K562 (cell line): Measurements from ENCODE around the gene RFX3. TPM values are rescaled to one million over a fixed set of nuclear protein-coding genes. Genes with fewer than 3 reads are reported as not detected.

Experiments
- ATAC-seq: fragments of 200-7000 bp; cut with Tn5 transposase; 3 replicates; pipeline ENCODE4 v1.9.1; 2020; ENCODE audit warnings: moderate library complexity
- BruUV-seq: library from RNA; stranded (reverse); fragments of 400-500 nt; replicated peaks from 2 replicates; lab custom pipeline; 2021; lab: Mats Ljungman, UMichigan
- CTCF ChIA-PET: fragments of 300-600 bp; formaldehyde crosslinking; extraction: SDS; loops from one replicate; lab custom pipeline; 2021; ENCODE audit warnings: low intra/inter-chr PET ratio; lab: Yijun Ruan, JAX
- POLR2A ChIA-PET: fragments of 300-600, 350-650 bp; sonication (Branson Sonifier 250); formaldehyde crosslinking; extraction: SDS; loops from one replicate; lab custom pipeline; 2021; ENCODE audit warnings: antibody characterized with exemption, inconsistent platforms; lab: Yijun Ruan, JAX
- DNase-seq, 4 experiments: peaks; one replicate each; pipeline versions ENCODE4 v3.0.0 to v3.0.0-alpha.2; 2011 to 2018; ENCODE audit warnings: low spot score in 3 of 4, mixed read lengths in 3 of 4; ENCODE audit errors: extremely low read depth in 1 of 4
- FAIRE-seq: peaks from 2 replicates; lab custom pipeline; 2011; peaks lifted over from hg19 to GRCh38; lab: Jason Lieb, UNC
- H2AFZ ChIP-seq: 2 replicates; pipeline ENCODE4 v1.6.0; 2011; ENCODE audit warnings: low read depth, low read length, control low read depth, inconsistent platforms
- H3K27ac ChIP-seq: fragments of 200-600 bp; 3 replicates; pipeline ENCODE4 v1.8.0; 2011; ENCODE audit warnings: low read depth, mild to moderate bottlenecking, control low read depth, inconsistent platforms, low read length, moderate library complexity, mixed read lengths; ENCODE audit errors: extremely low read depth
- H3K27me3 ChIP-seq, 2 experiments: fragments of 300-600 bp in 1 of 2; 2 replicates in 1 of 2; 3 replicates in 1 of 2; pipeline versions ENCODE4 v1.6.0 to v1.8.0; 2011; ENCODE audit warnings: inconsistent platforms in 2 of 2, low read length in 2 of 2, mild to moderate bottlenecking in 1 of 2, mixed read lengths in 1 of 2, moderate library complexity in 1 of 2; ENCODE audit not compliant: control insufficient read depth in 2 of 2, insufficient read depth in 2 of 2
- H3K36me3 ChIP-seq: fragments of 300-600 bp; 3 replicates; pipeline ENCODE4 v1.8.0; 2011; ENCODE audit warnings: mild to moderate bottlenecking, low read length, inconsistent platforms; ENCODE audit not compliant: control insufficient read depth, insufficient read depth
- H3K4me1 ChIP-seq, 2 experiments: fragments of 200-600 bp in 1 of 2; replicated peaks in 1 of 2; 2 replicates in 1 of 2; 3 replicates in 1 of 2; pipeline versions ENCODE4 v1.5.1 to v1.8.0; 2011; ENCODE audit warnings: inconsistent platforms in 2 of 2, low read length in 2 of 2, mild to moderate bottlenecking in 1 of 2, mixed read lengths in 1 of 2, moderate library complexity in 1 of 2; ENCODE audit not compliant: control insufficient read depth in 2 of 2, insufficient read depth in 2 of 2
- H3K4me2 ChIP-seq: 2 replicates; pipeline ENCODE4 v1.6.1; 2011; ENCODE audit warnings: low read length, control low read depth, inconsistent platforms, mixed read lengths; ENCODE audit not compliant: insufficient read depth
- H3K4me3 ChIP-seq: fragments of 200-600 bp; sonication (generic), shearing (Covaris generic); 2 replicates; pipeline ENCODE4 v1.5.1; 2016; ENCODE audit warnings: control low read depth, inconsistent platforms
- H3K79me2 ChIP-seq: fragments of 200-600 bp; 3 replicates; pipeline ENCODE4 v1.8.0; 2011; ENCODE audit warnings: low read length, inconsistent platforms; ENCODE audit not compliant: control insufficient read depth, insufficient read depth
- H3K9ac ChIP-seq, 2 experiments: 2 replicates each; pipeline versions ENCODE4 v1.6.0 to v1.6.1; 2011; ENCODE audit warnings: low read depth in 2 of 2, low read length in 2 of 2, control low read depth in 1 of 2, inconsistent platforms in 1 of 2, mild to moderate bottlenecking in 1 of 2, mixed read lengths in 1 of 2; ENCODE audit not compliant: insufficient read depth in 1 of 2
- H3K9me1 ChIP-seq: one replicate; pipeline ENCODE4 v1.6.0; 2011; ENCODE audit warnings: inconsistent platforms, mild to moderate bottlenecking, low read length, moderate library complexity; ENCODE audit not compliant: control insufficient read depth, insufficient read depth
- H3K9me3 ChIP-seq: replicated peaks from 2 replicates; pipeline ENCODE4 v1.5.1; 2011; ENCODE audit warnings: low read depth, low read length, inconsistent platforms; ENCODE audit not compliant: control insufficient read depth, insufficient read depth
- H4K20me1 ChIP-seq: replicated peaks from 2 replicates; pipeline ENCODE4 v1.6.1; 2011; ENCODE audit warnings: low read length, inconsistent platforms, mixed read lengths; ENCODE audit not compliant: control insufficient read depth, insufficient read depth
- ATF7 ChIP-seq: fragments of 450-650 bp; IDR thresholded peaks from 2 replicates; pipeline ENCODE4 v1.7.1; 2014; ENCODE audit warnings: mild to moderate bottlenecking, moderate library complexity
- PATZ1 ChIP-seq: fragments of 250-450 bp; sonication (Bioruptor Pico); IDR thresholded peaks from 2 replicates; pipeline ENCODE4 v1.5.0; 2020; ENCODE audit warnings: mild to moderate bottlenecking, borderline replicate concordance
- RBM22 ChIP-seq: fragments of 200-400 bp; formaldehyde crosslinking; IDR thresholded peaks from 2 replicates; pipeline ENCODE4 v1.6.1; 2018; ENCODE audit warnings: low read length, low read depth; ENCODE audit not compliant: poor library complexity, severe bottlenecking
- RREB1 ChIP-seq: fragments of 250-450 bp; sonication (Bioruptor Pico); IDR thresholded peaks from 2 replicates; pipeline ENCODE4 v1.4.0; 2020
- SAFB2 ChIP-seq: fragments of 200-400 bp; formaldehyde crosslinking; IDR thresholded peaks from 2 replicates; pipeline ENCODE4 v1.6.1; 2018; ENCODE audit warnings: borderline replicate concordance, low read length, low read depth, moderate library complexity; ENCODE audit not compliant: severe bottlenecking
- ZNF280B ChIP-seq: fragments of 250-450 bp; sonication (Bioruptor Pico); IDR thresholded peaks from 2 replicates; pipeline ENCODE4 v1.5.1; 2021; ENCODE audit warnings: mild to moderate bottlenecking
- WGBS: fragments of 100-300 bp; shearing (Covaris generic); methylation state at CpG from one replicate; pipeline ENCODE4 v1.1.6; 2016; ENCODE audit warnings: low coverage, mixed read lengths; ENCODE audit not compliant: insufficient coverage; ENCODE audit errors: missing lambda C conversion rate; 5-methylcytosine and 5-hydroxymethylcytosine counted together
- in situ Hi-C: fragments of 300-500 bp; cut with MboI; formaldehyde crosslinking; loops from 4 replicates; pipeline ENCODE4 v1.15.0; 2018; ENCODE audit warnings: inconsistent platforms, mixed read lengths
- intact Hi-C: fragments of 100-400 bp; cut with micrococcal nuclease; formaldehyde crosslinking; loops from 2 replicates; pipeline ENCODE4 v1.14.2; 2022
- polyA plus RNA-seq, 8 experiments: library from polyadenylated mRNA; depleted of rRNA in 4 of 8; stranded (reverse) in 5 of 8; unstranded in 3 of 8; fragments of >200 nt; fragmentation: Nextera tagmentation in 2 of 8; fragmentation: Illumina TruSeq in 1 of 8; extraction: Ambion mirVana in 2 of 8; extraction: Trizol in 1 of 8; gene quantifications; 2 replicates each; pipeline versions ENCODE4 v1.2.1 to v1.2.3, GENCODE V29; 2011 to 2014; ENCODE audit warnings: inconsistent platforms in 1 of 8, missing spikeins in 1 of 8
- total RNA-seq, 7 experiments: library from RNA; depleted of rRNA in 6 of 7; stranded (reverse); fragments of >200 nt in 6 of 7; fragmentation: Illumina TruSeq in 2 of 7; extraction: Trizol in 2 of 7; gene quantifications; 2 replicates each; pipeline versions ENCODE4 v1.2.1 to v1.2.3, GENCODE V29; 2011 to 2021; ENCODE audit warnings: low replicate concordance in 1 of 7

The RFX3 gene
- total and polyA plus RNA-seq, 9 of the 15 experiments (the other 6 are each of a cell fraction or from before 2014, with no cell fraction given), result 0.86 to 4.9 (median 2.0) TPM

GRCh38 chr9:3371842-3372241 is 154.0 kb downstream of the RFX3 start:
- BruUV-seq, result no TSS peak
- CTCF ChIA-PET, result no interaction called here

More at GRCh38 chr9:3371842-3372241, 154.0 kb downstream of the RFX3 start:
- H3K27ac ChIP-seq, result no peak overlapping the region
- POLR2A ChIA-PET, result interaction anchor here (0.6 kb wide), 1 partner anchor 633 kb away, joined by 3 read pairs; no protein-coding TSS in a partner anchor
- ATAC-seq (no peak), DNase-seq (no peak)
- TF ChIP-seq PATZ1 (CRISPR knock-in tag) (no peak), ATF7 (no peak), SAFB2 (no peak), RBM22 (no peak), ZNF280B (CRISPR knock-in tag) (no peak), RREB1 (CRISPR knock-in tag) (no peak)
- TF ChIP-seq, all 486 proteins: peak for 0
- Histone ChIP-seq H4K20me1 (no peaks in the 10 kb centered on the region), H3K27me3 (no peaks in the 10 kb centered on the region), H3K9ac (no peak overlapping the region), H3K4me1 (no peaks in the 10 kb centered on the region), H3K4me3 (no peak overlapping the region), H3K4me2 (no peak overlapping the region), H3K36me3 (no peaks in the 10 kb centered on the region), H3K79me2 (no peaks in the 10 kb centered on the region), H3K9me1 (no peaks in the 10 kb centered on the region), H3K9me3 (no peaks in the 10 kb centered on the region), H2AFZ (no peak overlapping the region)
- intact Hi-C loops, result no loop called here
- no peak for FAIRE-seq
- in situ Hi-C loops, result no loop called here
- WGBS, result 25% methylated on average over 2 of the region's 2 CpGs
